Smooth muscle cell (in vitro differentiated cells): ENCODE data around the gene ZNF468. TPM values are rescaled to one million over a fixed set of nuclear protein-coding genes. Genes with fewer than 3 reads are reported as not detected.
A peak's percentile ranks its signal among the peaks of the same experiment; 100 is the strongest.
"Not testable (repeated sequence)": the region's sequence is repeated elsewhere in the genome, so short reads cannot be mapped to it uniquely, and the experiment has no call there.

Experiments used
- DNase-seq: peaks from one replicate; lab custom pipeline; 2025; ENCODE audit not compliant: unreplicated experiment; lab: John Stamatoyannopoulos, UW
- H2AFZ ChIP-seq: fragments of 200-600 bp; sonication (generic); 2 replicates; pipeline ENCODE4 v1.6.0; 2016; ENCODE audit warnings: antibody characterized with exemption, low read depth, mild to moderate bottlenecking
- H3F3A ChIP-seq: fragments of 200-600 bp; sonication (generic); 2 replicates; pipeline ENCODE4 v1.6.0; 2017; ENCODE audit warnings: antibody characterized with exemption, low read depth
- H3K27ac ChIP-seq: fragments of 200-600 bp; sonication (generic); 2 replicates; pipeline ENCODE4 v1.5.1; 2016; ENCODE audit warnings: low read depth, mild to moderate bottlenecking
- H3K27me3 ChIP-seq: fragments of 200-600 bp; sonication (generic); 2 replicates; pipeline ENCODE4 v1.6.1; 2016; ENCODE audit warnings: low read depth, mild to moderate bottlenecking
- H3K36me3 ChIP-seq: fragments of 200-600 bp; sonication (generic); 2 replicates; pipeline ENCODE4 v1.5.1; 2016; ENCODE audit warnings: low read depth
- H3K4me1 ChIP-seq: fragments of 200-600 bp; sonication (generic); 2 replicates; pipeline ENCODE4 v1.5.1; 2016; ENCODE audit warnings: low read depth
- H3K4me2 ChIP-seq: fragments of 200-600 bp; sonication (generic); 2 replicates; pipeline ENCODE4 v1.6.0; 2016; ENCODE audit warnings: mild to moderate bottlenecking
- H3K4me3 ChIP-seq: fragments of 200-600 bp; sonication (generic); 2 replicates; pipeline ENCODE4 v1.5.1; 2016; ENCODE audit warnings: mild to moderate bottlenecking
- H3K79me2 ChIP-seq: fragments of 200-600 bp; sonication (generic); 2 replicates; pipeline ENCODE4 v1.6.0; 2016; ENCODE audit warnings: low read depth, mild to moderate bottlenecking
- H3K9ac ChIP-seq: fragments of 200-600 bp; sonication (generic); 2 replicates; pipeline ENCODE4 v1.6.0; 2016; ENCODE audit warnings: low read depth
- H3K9me3 ChIP-seq: fragments of 200-600 bp; sonication (generic); replicated peaks from 2 replicates; pipeline ENCODE4 v1.5.1; 2016; ENCODE audit warnings: low read depth
- H4K20me1 ChIP-seq: fragments of 200-600 bp; sonication (generic); 2 replicates; pipeline ENCODE4 v1.6.0; 2016; ENCODE audit warnings: low read depth
- WGBS: methylation state at CpG from one replicate; pipeline ENCODE4 v1.1.7; 2016; ENCODE audit warnings: low lambda C conversion rate; 5-methylcytosine and 5-hydroxymethylcytosine counted together
- polyA plus RNA-seq: library from polyadenylated mRNA; unstranded; fragments of >200 nt; fragmentation: Nextera tagmentation; extraction: Ambion mirVana; gene quantifications from 2 replicates; pipeline ENCODE4 v1.2.1, GENCODE V29; 2016
- total RNA-seq: library from RNA; depleted of rRNA; stranded (reverse); fragments of >200 nt; gene quantifications from 2 replicates; pipeline ENCODE4 v1.2.3, GENCODE V29; 2014
- TF ChIP-seq, protein P1 (sequence below): fragments of 200-600 bp; sonication (generic); IDR thresholded peaks from 2 replicates; pipeline ENCODE4 v1.5.1; 2017; ENCODE audit warnings: borderline replicate concordance, mild to moderate bottlenecking, antibody characterized with exemption; ENCODE audit not compliant: insufficient read depth, poor library complexity, severe bottlenecking

The ZNF468 gene
- total and polyA plus RNA-seq, 2 experiments from 2014 or later: 8.8 to 18.9 TPM

GRCh38 chr19:52871466-52871865 is 14.0 kb upstream of the ZNF468 start:
- Histone ChIP-seq H3K79me2 (no peaks in the 10 kb centered on the region), H2AFZ (no peak overlapping the region), H3K4me2 (no peak overlapping the region), H3K9me3 (no peaks in the 10 kb centered on the region), H3K4me1 (no peaks in the 10 kb centered on the region), H3K27ac (no peak overlapping the region), H3K4me3 (no peak overlapping the region), H3K36me3 (no peaks in the 10 kb centered on the region), H3F3A (no peaks in the 10 kb centered on the region), H4K20me1 (no peaks in the 10 kb centered on the region), H3K9ac (no peak overlapping the region), H3K27me3 (no peaks in the 10 kb centered on the region)
- TF ChIP-seq, protein P1, sequence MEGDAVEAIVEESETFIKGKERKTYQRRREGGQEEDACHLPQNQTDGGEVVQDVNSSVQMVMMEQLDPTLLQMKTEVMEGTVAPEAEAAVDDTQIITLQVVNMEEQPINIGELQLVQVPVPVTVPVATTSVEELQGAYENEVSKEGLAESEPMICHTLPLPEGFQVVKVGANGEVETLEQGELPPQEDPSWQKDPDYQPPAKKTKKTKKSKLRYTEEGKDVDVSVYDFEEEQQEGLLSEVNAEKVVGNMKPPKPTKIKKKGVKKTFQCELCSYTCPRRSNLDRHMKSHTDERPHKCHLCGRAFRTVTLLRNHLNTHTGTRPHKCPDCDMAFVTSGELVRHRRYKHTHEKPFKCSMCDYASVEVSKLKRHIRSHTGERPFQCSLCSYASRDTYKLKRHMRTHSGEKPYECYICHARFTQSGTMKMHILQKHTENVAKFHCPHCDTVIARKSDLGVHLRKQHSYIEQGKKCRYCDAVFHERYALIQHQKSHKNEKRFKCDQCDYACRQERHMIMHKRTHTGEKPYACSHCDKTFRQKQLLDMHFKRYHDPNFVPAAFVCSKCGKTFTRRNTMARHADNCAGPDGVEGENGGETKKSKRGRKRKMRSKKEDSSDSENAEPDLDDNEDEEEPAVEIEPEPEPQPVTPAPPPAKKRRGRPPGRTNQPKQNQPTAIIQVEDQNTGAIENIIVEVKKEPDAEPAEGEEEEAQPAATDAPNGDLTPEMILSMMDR: no peak
- 87% methylated on average over 3 of the region's 3 CpGs for WGBS
- DNase-seq: no peak

DNA sequence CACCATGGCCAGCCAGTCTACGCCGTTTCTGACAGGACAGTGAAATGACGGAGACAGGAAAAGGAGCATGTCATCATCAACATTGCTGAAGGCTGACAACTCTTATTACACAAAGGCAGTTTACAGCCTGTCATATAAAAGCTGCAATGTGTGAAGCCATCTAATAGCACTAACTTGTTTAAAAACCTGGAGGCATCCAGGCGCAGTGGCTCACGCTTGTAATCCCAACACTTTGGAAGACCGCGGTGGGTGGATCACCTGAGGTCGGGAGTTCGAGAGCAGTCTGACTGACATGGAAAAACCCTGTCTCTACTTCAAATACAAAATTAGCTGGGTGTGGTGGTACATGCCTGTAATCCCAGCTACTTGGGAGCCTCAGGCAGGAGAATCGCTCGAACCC is 10.6 kb upstream of the ZNF468 start:
- not testable (repeated sequence) for H3K9ac ChIP-seq, H3K27ac ChIP-seq, H3K4me1 ChIP-seq, H3K36me3 ChIP-seq, H3K27me3 ChIP-seq, H2AFZ ChIP-seq, H3F3A ChIP-seq, H3K4me3 ChIP-seq, H3K4me2 ChIP-seq, H3K79me2 ChIP-seq, DNase-seq, H4K20me1 ChIP-seq, H3K9me3 ChIP-seq
- WGBS: 82% methylated on average over 11 of the region's 11 CpGs

GRCh38 chr19:52856540-52857377 is 660 bp downstream of the ZNF468 start:
- not testable (repeated sequence) for H4K20me1 ChIP-seq, H3F3A ChIP-seq, H3K36me3 ChIP-seq, H3K9me3 ChIP-seq, H3K4me1 ChIP-seq, DNase-seq, H3K27me3 ChIP-seq, H3K79me2 ChIP-seq
- Histone ChIP-seq H3K4me2 (peak overlapping the region; percentile 96), H2AFZ (peak overlapping the region; percentile 70), H3K4me3 (peak overlapping the region; percentile 74), H3K27ac (peak overlapping the region; percentile 85), H3K9ac (peak overlapping the region; percentile 82)
- 3% methylated on average over 26 of the region's 31 CpGs for WGBS

DNA sequence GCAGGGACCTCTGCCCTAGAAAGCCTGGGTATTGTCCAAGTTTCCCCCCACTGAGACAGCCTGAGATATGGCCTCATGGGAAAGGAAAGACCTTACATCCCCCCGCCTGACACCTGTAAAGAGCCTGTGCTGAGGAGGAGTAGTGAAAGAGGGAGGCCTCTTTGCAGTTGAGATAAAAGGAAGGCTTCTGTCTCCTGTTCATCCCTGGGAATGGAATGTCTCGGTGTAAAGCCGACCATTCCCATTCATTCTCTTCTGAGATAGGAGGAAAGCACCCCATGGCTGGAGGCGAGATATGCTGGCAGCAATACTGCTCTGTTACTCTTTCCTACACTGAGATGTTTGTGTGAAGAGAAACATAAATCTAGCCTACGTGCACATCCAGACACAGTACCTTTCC is 10.1 kb downstream of the ZNF468 start:
- H3K79me2 ChIP-seq, H3K27ac ChIP-seq, H3K4me1 ChIP-seq, H2AFZ ChIP-seq, DNase-seq, H3K27me3 ChIP-seq, H4K20me1 ChIP-seq, H3F3A ChIP-seq, H3K4me2 ChIP-seq, H3K4me3 ChIP-seq, H3K9ac ChIP-seq: not testable (repeated sequence)
- H3K9me3 ChIP-seq: peaks cover 20% of the 10 kb centered on the region
- H3K36me3 ChIP-seq: peaks cover 59% of the 10 kb centered on the region
- 78% methylated on average over 5 of the region's 5 CpGs for WGBS

DNA sequence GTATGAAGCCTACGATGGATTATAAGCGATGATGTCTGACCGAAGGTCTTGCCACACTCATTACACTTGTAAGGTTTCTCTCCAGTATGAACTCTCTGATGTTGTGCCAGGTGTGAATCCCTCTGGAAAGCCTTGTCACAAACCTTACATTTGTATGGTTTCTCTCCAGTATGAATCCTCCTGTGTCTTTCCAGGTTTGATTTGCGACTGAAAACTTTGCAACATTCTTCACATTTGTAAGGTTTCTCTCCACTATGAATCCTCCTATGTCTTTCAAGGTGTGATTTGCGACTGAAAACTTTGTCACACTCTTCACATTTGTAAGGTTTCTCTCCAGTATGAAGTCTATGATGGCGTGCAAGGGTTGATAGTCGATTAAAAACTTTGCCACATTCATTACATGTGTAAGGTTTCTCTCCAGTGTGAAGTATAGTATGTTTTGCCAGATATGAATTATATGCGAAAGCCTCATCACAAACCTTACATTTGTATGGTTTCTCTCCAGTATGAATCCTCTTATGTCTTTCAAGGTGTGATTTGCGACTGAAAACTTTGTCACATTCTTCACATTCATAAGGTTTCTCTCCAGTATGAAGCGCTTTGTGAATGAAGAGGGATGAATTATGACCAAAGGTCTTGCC is 16.5 kb downstream of the ZNF468 start:
- not testable (repeated sequence) for H2AFZ ChIP-seq, DNase-seq, H3K4me1 ChIP-seq, H3K4me2 ChIP-seq, H3F3A ChIP-seq, H3K27me3 ChIP-seq, H4K20me1 ChIP-seq, H3K4me3 ChIP-seq, H3K9ac ChIP-seq, H3K79me2 ChIP-seq, H3K27ac ChIP-seq
- Histone ChIP-seq H3K9me3 (peaks cover 56% of the 10 kb centered on the region), H3K36me3 (peaks cover 80% of the 10 kb centered on the region)
- 97% methylated on average over 10 of the region's 10 CpGs for WGBS

- not testable (repeated sequence) for H3K9ac ChIP-seq, H2AFZ ChIP-seq, H3K4me1 ChIP-seq, H3K79me2 ChIP-seq, H3F3A ChIP-seq, H4K20me1 ChIP-seq, H3K27ac ChIP-seq, H3K9me3 ChIP-seq, DNase-seq, H3K4me2 ChIP-seq, H3K27me3 ChIP-seq, H3K4me3 ChIP-seq
- peaks cover 15% of the 10 kb centered on the region for H3K36me3 ChIP-seq
- 90% methylated on average over 1 of the region's 1 CpG for WGBS
Observed at GRCh38 chr19:52834289-52834688, 23.1 kb downstream of the ZNF468 start.

DNA sequence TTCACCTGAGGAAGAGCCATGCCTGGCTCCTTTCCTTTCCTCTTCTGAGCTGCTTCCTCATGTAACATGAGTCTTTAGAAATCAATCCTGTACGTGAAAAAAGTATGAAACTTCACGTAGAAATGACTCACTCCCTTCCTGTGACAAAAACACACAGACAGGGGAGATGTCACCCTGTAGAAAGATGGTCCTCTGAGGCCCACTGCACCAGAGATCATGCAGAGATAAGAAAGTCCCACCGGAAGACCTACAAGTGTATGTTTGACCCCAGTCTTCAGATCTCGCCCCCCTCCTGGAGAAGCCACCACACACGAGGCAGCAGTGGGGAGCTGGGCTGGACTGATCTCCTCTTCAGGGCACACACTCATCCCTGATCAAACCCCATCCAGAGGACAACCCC is 23.9 kb downstream of the ZNF468 start:
- not testable (repeated sequence) for H3K9me3 ChIP-seq, H3F3A ChIP-seq, H3K4me1 ChIP-seq, H4K20me1 ChIP-seq, H3K4me3 ChIP-seq, H3K27me3 ChIP-seq, DNase-seq, H3K9ac ChIP-seq, H3K4me2 ChIP-seq, H3K79me2 ChIP-seq, H2AFZ ChIP-seq, H3K36me3 ChIP-seq, H3K27ac ChIP-seq
- 83% methylated on average over 5 of the region's 5 CpGs for WGBS
